HL-60/S4 (cell line): Measurements from ENCODE around the gene SLC27A1.
"Not testable (repeated sequence)": the region's sequence is repeated elsewhere in the genome, so short reads cannot be mapped to it uniquely, and the experiment has no call there.

Source experiments
- in situ Hi-C: fragments of 300-500 bp; cut with MboI; formaldehyde crosslinking; loops from 2 replicates; pipeline ENCODE4 v1.14.3; 2022; ENCODE audit warnings: low sequenced_read_pairs

Gene SLC27A1

GRCh38 chr19:17506745-17507144 lies 36.4 kb downstream of the SLC27A1 start:
- in situ Hi-C loops, result no loop called here

GRCh38 chr19:17508558-17508933 lies 38.2 kb downstream of the SLC27A1 start:
- in situ Hi-C loops, result not testable (repeated sequence)

GRCh38 chr19:17510220-17510993 lies 40.1 kb downstream of the SLC27A1 start:
- in situ Hi-C loops, result no loop called here

- in situ Hi-C loops, result no loop called here
Observed at GRCh38 chr19:17511724-17512573, 41.6 kb downstream of the SLC27A1 start.

- in situ Hi-C loops, result no loop called here
Observed at GRCh38 chr19:17512574-17512939, 42.2 kb downstream of the SLC27A1 start.

GRCh38 chr19:17515408-17516149 lies 45.3 kb downstream of the SLC27A1 start:
- in situ Hi-C loops, result no loop called here

GRCh38 chr19:17517898-17518297 lies 47.6 kb downstream of the SLC27A1 start:
- in situ Hi-C loops, result no loop called here

- in situ Hi-C loops, result not testable (repeated sequence)
Observed at GRCh38 chr19:17518654-17519053, 48.3 kb downstream of the SLC27A1 start.

- in situ Hi-C loops, result no loop called here
Observed at GRCh38 chr19:17519967-17520366, 49.6 kb downstream of the SLC27A1 start.

GRCh38 chr19:17520865-17521264 lies 50.5 kb downstream of the SLC27A1 start:
- in situ Hi-C loops, result no loop called here

- in situ Hi-C loops, result no loop called here
Observed at GRCh38 chr19:17522988-17523872, 52.9 kb downstream of the SLC27A1 start.

GRCh38 chr19:17524651-17525050 lies 54.3 kb downstream of the SLC27A1 start:
- in situ Hi-C loops, result no loop called here

GRCh38 chr19:17525141-17525540 lies 54.8 kb downstream of the SLC27A1 start:
- in situ Hi-C loops, result no loop called here

GRCh38 chr19:17526922-17527321 lies 56.6 kb downstream of the SLC27A1 start:
- in situ Hi-C loops, result no loop called here

- in situ Hi-C loops, result no loop called here
Observed at GRCh38 chr19:17527326-17527725, 57.0 kb downstream of the SLC27A1 start.

GRCh38 chr19:17528610-17529009 lies 58.3 kb downstream of the SLC27A1 start:
- in situ Hi-C loops, result no loop called here

- in situ Hi-C loops, result no loop called here
Observed at GRCh38 chr19:17529239-17530158, 59.2 kb downstream of the SLC27A1 start.

- in situ Hi-C loops, result no loop called here
Observed at GRCh38 chr19:17530586-17530985, 60.3 kb downstream of the SLC27A1 start.

- in situ Hi-C loops, result no loop called here
Observed at GRCh38 chr19:17532116-17532515, 61.8 kb downstream of the SLC27A1 start.
